NCI-H2196 (cell line): ENCODE measurements around the gene REXO1.
A peak's percentile ranks its signal among the peaks of the same experiment; 100 is the strongest.
"Not testable (repeated sequence)": the region's sequence is repeated elsewhere in the genome, so short reads cannot be mapped to it uniquely, and the experiment has no call there.

Experiments
- DNase-seq: peaks from one replicate; lab custom pipeline; 2025; ENCODE audit not compliant: unreplicated experiment; lab: John Stamatoyannopoulos, UW

Gene REXO1

DNA sequence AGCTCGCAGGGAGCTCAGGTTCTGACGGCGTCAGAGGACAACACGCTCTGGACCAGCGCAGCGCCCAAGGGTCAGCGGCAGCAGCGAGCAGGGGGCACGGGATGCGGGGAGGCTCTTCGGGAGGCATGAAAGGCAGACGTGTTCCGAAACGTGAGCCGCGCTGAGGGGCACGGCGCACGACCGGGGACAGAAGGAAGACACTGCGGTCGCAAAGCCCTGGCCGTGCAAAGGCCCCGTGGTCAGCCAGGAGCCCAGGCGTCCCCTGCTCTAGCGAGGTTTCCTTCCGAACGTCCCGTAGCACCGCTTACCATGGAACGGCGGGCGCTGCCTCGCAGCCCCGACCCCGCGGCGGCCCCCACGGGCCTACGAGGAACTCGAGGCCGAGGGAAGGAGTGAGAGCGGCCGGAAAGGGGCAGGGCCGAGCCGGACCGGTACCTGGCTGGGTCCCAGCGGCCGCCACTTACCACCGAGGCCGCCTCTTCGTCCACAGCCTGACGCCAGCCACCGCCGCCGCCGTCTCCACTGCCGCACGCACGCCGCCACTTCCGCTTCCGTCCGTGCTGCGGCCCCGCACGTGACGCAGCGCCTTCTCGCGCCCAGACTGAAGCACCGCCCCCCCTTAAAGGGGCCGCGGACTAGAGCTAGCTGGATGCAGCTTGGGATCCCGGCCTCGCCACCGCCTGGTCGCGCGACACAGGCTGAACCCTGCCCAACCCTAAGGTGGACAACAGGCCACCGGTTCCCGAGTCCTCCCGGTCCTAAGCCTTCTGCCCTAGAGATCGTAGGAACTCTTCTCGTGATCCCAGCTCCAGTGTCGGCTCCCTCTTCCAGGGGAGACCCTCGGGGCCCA is 27.6 kb upstream of the REXO1 start:
- peak; percentile 95 for DNase-seq

DNA sequence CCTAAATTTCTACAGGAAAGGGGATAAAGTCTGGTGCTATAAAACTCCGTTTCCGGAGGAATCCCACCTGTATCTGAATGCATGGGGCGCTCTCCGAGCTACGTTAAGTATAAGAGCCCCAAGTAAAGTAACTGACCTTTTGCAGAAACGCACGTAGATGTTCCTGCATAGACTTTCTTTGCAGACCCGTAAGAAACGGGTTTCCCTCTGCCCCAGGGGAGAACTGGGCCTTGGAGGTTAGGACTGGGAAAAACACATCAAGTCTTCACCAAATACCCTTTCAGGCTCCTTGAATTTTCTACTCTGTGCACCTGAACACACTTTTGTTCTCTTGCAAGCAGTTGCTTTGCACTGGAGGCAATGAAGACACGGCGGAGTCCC is 27.0 kb upstream of the REXO1 start:
- not testable (repeated sequence) for DNase-seq

DNA sequence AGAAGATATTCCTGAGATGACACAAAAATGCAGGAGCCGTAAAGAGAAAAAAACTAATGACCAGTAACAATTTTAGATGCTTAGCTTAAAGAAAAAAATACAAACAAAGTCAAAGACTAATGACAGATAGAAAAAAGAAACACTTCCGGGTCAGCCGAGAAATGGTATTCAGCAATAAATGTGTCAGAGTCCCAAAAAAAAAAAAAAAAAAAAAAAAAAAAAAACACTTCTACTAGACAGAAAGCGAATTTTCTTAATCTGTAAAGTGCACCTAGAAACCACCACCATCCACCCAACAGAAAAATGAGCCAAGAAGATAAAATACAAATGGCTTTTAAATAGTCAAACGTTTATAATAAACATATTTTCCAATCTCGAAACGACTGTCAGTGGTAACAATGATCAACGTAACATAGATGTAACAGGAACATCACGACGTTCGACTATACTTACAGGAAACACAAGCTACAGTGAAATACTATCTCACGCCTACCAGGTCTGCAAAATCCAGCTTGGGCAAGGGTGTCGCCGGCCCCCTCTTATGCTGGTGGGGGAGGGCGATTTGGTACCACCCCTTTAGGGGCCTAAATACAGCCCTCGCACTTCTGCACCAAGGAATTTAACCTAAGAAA is 26.4 kb upstream of the REXO1 start:
- no peak for DNase-seq

DNA sequence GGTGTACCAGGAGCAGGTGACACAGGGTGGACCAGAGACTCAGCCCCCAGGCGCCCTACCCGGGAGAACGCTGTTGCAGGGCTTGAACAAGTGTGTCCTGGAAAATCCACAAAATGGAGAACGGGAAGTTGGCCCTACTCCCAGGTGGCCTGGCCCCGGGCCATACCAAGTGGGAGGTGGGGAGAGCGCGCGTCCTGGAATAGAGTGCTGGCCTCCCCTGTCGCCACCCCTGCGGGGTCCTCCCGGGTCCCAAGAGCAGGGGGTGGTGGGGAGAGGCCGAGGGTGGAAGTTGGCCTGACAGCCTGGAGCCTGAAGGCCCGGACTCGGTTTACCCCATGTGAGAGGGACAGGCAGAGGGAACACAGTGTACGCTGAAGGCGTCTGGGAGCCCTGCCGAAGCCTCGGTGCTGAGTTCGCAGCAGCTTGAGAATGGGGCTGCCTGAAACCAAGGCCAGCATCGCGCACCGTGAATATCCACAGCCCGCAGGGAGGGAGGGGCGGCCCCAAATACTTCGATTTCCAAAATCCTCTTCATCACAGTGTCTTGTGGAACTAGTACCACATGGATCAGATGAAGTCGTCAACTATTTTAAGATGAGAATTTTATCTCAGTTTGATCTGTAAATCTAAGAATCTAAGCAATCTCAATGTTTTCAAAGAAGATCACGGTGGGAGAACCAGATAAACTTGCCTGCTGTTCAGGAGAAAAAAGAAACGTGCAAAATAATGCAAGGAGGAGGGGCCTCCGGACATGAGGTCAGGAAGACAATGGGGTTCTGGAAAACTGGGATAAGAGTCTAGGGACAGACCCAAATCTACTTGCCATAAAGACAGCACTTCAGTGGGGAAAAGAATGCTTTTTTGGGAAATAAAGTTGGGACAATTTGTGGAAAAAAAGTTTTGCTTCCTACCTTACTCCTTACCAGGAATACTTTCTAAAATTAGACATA is 25.5 kb upstream of the REXO1 start:
- DNase-seq = peak; percentile 72

DNA sequence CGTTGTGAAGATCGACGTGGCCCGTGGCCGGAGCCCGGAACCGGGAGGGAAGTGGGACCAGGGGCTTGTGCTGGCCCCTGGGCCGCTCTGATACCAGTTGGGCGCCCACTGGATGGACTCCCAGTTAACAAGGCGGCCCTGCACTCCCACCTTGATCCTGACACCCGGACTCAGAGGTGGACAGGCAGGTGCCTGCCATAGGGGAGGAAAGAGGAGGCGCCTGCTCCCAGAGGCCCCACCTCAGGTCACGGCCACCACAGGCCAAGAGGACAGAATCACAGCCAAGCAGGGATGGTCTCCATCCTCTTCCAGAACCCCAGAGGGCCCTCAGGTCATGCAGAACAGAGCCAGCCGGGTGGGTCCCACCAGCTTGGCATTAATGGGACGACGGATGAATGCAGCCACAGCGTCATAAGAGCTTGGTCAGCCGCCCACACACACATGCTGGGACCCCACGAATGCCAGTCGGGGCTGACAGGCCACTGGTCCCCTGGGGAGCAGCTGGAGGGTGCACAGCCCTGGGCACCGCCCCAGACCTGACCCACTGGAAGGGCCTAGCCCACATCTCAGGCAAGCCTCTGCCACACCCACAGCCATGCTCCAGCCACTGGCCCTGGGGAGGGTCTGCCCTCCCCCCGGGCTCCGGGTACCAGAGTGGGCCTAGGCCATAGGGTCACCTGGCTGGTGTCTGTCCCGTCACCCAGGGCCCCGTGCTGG is 24.7 kb upstream of the REXO1 start:
- no peak for DNase-seq

DNA sequence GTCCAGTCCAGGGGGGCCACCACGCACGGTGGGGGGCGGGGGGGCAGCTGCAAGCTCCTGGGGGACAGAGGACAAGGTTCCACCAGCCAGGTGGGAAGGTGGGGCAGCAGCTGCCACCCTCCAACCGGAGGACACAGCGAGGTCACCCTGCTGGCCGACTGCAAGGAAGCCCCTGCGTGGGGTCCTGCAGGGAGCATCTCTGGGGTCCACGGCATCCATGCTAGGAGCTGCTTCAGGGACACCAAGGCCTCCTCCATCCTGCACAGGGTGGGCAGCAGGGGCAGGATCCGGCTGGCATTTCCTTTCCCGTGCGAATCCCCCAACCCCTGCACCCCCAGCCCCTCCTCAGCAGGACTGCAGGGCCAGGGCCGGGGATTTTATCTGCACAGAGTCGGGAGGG is 23.3 kb upstream of the REXO1 start:
- no peak for DNase-seq

DNA sequence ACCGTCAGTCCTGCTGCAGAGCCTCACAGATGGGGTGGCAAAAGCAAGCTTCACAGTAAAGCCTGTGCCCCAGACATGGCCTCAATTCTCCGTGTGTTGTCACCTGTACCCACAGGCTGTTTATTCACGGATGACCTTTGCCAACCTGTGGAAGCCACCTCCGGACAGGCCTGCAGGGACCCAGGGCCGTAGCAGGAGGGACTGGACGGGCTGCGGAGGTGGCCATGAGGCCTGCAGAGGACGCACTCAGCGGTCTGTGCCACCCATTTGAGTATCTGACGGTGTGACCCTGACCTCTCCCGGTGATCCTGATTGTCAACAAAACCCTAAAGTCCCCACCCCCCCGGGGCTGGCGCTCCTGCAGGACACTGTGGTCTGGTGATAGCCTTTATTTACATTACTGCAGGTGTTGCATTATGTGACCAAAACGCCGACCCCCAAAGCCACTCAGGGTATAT is 22.9 kb upstream of the REXO1 start:
- no peak for DNase-seq

DNA sequence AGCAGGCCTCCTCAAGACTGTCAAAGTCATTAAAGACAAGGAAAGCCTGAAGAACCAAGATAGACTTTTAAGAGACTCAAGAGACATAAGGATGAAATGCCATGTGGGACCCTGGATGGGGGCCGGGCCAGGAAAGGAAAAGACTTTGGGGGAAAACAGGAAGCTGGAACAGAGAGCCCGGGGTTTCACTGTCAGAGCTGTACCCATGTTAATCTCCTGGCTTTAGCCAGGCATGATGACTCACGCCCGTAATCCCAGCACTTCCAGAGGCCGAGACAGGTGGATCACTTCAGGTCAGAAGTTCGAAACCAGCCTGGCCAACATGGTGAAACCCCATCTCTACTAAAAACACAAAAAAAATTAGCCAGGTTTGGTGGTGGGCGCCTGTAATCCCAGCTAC is 20.7 kb upstream of the REXO1 start:
- DNase-seq = no peak

DNA sequence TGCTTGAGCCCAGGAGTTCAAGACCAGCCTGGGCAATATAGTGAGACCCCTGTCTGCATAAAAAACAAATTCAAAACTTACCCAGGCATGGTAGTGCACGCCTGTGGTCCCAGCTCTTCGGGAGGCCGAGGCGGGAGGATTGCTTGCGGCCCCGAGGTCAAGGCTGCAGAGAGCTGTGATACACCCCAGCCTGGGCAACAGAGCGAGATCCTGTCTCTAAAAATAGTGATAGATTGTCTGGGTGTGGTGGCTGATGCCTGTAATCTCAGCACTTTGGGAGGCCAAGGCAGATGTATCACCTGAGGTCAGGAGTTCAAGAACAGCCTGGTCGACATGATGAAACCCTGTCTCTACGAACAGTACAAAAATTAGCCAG is 19.1 kb upstream of the REXO1 start:
- DNase-seq = no peak

DNA sequence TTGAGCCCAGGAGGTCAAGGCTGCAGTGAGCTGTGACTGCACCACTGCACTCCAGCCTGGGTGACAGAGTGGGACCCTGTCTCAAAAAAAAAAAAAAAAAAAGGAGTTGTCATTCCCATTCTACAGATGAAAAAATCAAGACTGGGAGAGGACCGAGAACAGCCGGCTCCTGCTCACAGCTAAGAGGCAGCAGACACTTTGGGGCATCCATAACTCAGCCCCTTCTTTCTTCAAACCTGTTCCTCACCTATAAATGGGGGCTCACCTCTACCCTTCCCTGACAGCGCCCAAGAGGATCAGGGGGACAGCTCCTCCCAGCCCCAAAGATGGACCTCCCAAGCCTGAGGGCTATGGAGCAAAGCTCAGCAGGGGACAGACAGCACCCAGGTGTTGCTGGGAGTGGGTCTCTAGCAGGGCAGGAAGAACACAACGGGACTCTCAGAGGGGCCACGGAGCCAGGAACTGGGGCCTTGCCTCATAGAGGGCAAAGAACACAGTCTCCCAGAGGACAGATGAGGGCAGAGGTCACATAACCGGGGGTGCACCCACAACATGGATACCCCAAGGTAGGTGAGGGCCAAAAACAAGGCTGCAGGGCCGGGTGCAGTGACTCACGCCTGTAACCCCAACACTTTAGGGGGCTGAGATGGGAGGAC is 18.5 kb upstream of the REXO1 start:
- DNase-seq = no peak

DNA sequence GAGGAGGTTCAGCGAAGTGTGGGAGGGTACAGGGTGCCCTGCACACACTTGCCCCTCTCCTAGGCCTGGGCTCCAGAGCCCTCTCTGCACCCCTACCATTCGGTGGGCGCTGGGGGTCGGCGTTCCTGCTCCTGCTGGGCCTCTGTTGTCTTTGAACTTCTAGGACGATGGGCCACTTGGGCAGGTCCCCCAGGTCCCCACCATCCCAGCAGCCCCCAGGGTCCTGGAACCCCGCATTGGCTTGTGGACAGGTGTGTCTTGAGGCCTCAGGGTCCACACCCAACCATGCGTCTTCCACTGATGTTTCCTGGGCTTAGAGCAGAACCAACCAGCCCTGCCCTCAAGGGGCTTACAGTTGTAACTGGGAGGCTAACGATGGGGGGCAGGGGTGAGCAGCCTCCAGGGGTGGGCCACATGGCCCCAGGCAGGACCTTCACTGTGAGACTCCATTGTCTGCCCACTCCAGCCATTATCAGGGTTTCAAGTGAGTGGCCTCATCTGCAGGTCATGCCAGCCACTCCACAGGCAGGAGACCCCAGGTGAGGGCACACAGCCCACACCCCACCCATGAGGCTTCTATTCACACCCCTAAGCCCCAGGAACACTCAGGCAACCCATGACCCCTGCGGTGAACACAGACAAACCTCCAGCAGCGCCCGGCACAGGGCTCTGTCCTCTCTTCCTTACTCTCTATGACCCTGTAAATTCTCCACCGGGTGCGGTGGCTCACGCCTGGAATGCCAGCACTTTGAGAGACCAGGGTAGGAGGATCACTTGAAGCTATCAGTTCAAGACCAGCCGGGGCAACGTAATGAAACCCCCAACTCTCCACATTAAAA is 17.1 kb upstream of the REXO1 start:
- DNase-seq = no peak

DNA sequence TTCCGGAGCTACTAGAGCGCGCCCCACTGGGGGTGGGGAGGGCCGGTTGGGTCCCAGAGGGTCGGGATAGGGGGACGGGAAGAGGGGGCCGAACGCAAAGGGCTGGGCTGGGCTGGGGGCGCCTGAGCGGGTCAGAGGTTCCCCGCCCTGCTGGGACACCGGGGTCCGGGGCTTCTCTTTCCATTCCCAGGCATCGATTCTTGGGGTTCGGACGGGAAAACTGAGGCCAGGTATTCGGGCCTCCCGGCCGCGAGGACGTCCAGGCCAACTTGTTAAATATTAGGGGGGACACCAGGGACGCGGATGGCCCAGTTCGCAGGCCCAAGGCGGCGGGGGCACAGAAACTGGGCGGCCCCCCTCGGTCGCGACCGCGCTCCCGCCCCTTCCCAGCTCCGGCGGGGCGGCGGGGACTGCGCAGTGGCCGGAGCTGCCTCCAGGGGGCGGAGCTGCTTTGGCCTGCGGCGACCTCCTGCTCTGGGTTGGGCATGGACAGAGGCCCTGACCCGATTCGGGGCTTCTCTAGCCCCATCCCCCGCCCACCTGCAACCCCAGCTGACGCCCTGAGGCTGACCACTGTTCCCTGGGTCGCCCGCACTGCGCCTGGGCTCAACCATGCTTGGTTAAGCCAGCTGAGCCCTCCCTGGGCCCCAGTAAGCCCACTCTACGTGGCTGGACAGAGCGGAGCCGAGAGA is 16.3 kb upstream of the REXO1 start:
- peak; percentile 75 for DNase-seq

DNA sequence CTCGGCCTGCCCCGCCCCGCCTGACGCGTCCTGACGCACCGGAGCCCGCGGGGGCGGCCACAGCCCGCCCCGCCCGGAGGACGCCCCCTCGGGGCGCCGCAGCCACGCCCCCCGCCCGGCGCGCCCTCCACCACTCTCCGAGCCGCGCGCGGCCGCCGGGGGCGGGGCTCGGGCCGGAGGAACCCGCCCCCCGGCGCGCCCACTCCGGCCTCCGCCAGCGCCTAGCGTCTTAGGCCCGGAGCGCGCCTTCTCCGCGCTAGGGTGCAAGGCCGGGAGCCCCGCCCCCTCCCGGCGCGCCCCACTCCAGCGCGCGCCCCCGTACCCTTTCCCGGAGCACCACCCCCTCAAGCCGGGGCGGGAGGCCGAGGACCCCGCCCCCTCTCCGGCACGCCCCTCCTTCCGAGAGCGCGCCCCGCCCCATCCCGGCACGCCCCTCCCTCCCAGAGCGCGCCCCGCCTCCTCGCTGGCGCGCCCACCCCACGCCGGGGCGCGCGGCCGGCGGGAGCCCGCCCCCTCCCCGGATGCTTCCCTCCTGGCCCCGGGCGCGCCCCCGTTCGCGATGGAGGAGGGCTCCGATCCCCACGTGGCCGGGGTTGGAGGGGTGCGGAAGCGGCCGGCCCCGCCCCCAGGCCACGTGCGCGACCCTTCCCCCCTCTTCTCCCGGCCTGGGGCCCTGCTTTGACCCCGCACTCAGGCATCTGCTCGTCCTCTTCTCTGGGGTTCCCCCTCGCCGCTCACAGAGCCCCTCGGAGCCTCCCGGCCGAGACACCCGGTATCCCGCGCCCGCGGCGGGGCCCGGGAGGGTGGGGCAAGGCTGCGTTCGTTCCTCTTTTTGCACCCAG is 15.6 kb upstream of the REXO1 start:
- DNase-seq = peak; percentile 99

DNA sequence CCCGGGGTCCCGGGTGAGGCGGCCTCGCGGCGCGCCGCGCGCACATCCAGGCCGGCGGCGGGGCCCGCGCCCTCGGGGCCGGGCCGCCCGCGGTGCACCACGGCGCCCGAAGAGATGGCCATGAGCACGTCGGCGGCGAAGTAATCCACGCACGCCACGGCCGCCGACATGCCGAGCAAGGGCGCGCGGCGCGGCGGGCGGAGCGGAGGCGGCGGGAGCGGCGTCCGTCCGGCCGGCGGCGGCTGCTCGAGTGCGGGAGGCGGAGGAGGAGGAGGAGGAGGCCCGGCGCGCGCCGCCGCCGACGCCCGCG is 15.0 kb upstream of the REXO1 start, which contains the start of gene KLF16:
Gene KLF16, minus strand, starts transcription at position 252 of the 310 bp plus-strand sequence. Its CDS starts 82 bp downstream, at position 170.
- DNase-seq = no peak

DNA sequence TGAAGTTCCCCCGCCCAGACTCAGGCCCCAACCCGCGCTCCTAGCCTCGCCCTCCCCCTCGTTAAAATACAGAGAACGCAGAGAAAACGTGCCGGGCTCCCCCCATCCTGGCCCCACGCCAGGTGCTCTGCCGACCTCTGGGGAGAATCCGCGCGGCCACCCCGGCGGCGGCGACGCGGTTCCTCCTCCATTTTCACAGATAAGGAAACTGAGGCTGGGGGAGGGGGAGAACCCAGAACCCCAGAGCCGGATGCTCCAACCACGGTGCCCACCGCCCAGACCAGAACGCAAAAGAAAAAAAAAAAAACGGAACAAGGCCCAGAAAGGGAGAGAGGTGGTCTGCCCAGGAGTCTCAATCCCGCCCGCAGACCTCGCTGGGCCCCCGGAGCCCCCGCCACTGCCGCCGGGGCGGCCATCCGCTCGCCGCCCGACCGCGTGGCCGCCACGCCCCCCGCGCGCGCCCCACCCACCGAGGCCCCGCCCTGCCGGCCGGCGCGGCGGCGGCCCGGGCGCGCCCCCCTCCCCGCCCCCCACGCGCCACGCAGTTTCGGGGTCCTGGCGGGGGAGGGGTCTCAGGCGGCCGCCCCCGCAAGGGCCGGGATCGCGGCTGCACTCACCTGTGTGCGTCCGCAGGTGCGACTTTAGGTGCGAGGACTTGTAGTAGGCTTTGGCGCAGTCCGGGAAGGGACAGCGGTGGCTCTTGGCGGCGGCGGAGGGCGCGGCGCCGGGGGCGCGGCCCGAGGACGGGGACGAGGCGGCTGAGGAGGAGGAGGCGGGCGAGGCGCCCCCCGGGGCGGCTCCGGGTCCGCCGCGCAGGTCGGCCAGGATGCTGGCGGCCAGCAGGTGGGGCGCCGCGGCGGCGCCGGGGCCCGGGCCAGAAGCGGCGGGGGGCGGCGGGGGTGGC is 14.4 kb upstream of the REXO1 start:
- peak; percentile 41 for DNase-seq

DNA sequence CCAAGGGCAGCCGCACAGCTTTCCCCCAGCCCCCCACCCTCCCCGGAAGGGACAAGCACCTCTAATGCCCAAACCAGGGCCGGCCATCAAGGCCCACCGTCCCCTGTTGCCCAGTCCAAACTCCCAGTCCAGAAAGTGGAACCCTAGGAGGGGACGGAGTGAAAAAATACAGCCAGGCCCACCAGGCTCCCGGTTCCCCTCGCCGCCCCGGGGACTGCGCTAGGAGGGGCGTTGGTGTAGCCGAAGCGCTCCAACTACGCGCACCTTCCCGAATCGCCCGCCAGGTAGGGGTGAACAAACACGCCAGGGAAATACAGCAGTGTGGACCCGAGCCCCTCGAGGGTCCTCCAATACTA is 13.8 kb upstream of the REXO1 start:
- no peak for DNase-seq

DNA sequence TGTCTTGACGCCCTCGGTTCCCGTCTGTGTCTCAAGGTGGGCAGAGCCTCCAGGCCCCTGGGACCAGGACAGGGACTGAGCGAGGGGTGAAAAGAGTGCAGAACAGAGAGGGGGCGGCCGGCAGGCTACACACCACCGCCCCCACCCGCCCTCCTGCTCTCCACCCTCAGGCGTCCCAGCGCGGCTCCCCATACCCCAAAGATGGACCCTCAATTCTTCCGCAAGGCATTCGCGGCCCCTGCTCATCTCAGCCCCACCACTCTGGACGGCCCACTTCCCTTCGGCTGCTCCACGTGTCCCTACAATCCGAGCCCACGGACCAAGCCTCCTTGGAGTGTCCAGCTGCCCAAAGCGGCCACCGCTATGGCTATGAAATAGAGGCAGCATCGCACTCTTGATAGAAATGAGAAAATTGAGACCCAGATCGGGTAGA is 13.3 kb upstream of the REXO1 start:
- DNase-seq = no peak
